Measurements from ENCODE around the gene ACACB. TPM values are rescaled to one million over a fixed set of nuclear protein-coding genes. Genes with fewer than 3 reads are reported as not detected.

ACACB gene
- total RNA-seq, 1 donor from 2014 or later: 22.7 TPM

DNA sequence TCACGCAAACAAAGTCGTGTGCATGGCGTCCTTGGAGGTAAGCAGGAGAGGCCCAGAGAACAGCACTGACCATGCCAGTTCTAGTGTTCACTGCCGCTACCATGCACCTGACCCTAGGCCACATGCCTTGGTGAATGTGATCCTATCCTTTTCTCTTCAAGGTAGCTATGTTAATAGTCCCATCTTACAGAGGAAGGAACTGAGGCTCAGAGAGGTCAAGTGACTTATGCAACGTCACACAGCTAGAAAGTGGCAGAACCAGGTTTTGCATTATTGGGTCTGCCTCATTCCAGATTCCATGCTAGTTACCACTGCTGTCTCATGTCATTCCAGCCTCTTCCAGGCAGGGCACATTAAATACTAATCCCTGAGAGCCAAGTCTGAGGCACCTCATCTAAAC, 107.5 kb downstream of the ACACB start:
- no peak for TF ChIP-seq CTCF (conservative IDR thresholded peaks at IDR 0.05)
- DNase-seq (ENCODE audit: extremely low spot score, unreplicated experiment): no peak
- Mint-ChIP-seq H3K4me3 (no peak overlapping the region), H3K9me3 (no peaks in the 10 kb centered on the region), H3K36me3 (peaks cover 4% of the 10 kb centered on the region), H3K4me1 (ENCODE audit: unreplicated experiment) (no peaks in the 10 kb centered on the region), H3K27me3 (no peaks in the 10 kb centered on the region), H3K27ac (no peak overlapping the region)

DNA sequence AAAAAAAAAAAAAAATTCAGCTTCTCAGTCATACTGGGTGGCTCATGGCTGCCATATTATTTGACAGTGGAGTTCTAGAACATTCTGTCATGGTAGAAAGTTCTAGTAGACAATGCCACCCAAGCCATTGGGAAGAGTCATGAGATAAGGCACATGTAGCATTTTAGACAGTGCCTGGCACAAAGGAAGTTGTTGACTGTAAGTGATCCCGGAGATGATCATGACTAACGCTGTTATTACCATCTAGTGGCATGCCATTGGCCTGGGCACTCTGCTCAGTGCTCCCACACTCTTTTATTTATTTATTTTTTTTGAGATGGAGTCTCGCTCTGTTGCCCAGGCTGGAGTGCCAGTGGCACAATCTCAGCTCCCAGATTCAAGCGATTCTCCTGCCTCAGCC, 112.3 kb downstream of the ACACB start:
- H3K27me3 Mint-ChIP-seq: no peaks in the 10 kb centered on the region
- H3K36me3 Mint-ChIP-seq: no peaks in the 10 kb centered on the region
- no peak overlapping the region for H3K27ac Mint-ChIP-seq
- H3K4me1 Mint-ChIP-seq (ENCODE audit: unreplicated experiment): no peaks in the 10 kb centered on the region
- TF ChIP-seq CTCF (conservative IDR thresholded peaks at IDR 0.05): no peak
- H3K9me3 Mint-ChIP-seq: no peaks in the 10 kb centered on the region
- DNase-seq (ENCODE audit: extremely low spot score, unreplicated experiment): no peak
- no peak overlapping the region for H3K4me3 Mint-ChIP-seq

- DNase-seq (ENCODE audit: extremely low spot score, unreplicated experiment): no peak
- Mint-ChIP-seq H3K27ac (no peak overlapping the region), H3K4me3 (no peak overlapping the region), H3K4me1 (ENCODE audit: unreplicated experiment) (no peaks in the 10 kb centered on the region), H3K27me3 (no peaks in the 10 kb centered on the region), H3K9me3 (no peaks in the 10 kb centered on the region), H3K36me3 (no peaks in the 10 kb centered on the region)
- TF ChIP-seq CTCF (conservative IDR thresholded peaks at IDR 0.05): no peak
Observed at GRCh38 chr12:109230193-109230592, 113.8 kb downstream of the ACACB start.

DNA sequence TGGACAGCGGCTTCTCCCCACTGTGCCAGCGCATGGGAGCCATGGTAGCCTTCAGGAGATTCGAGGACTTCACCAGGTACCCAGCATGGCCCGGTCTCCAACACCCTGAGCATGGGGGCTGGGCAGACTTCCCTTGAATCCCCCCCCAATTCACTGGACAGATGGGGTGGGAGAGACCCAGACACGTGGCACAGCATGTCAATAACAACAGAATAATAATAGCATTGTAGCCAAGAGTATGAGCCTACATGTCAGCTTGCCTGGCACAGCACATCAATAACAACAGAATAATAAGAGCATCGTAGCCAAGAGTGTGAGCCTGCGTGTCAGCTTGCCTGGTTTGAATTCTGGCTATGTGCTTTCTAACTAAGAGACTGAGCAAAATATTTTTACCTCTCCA, 116.3 kb downstream of the ACACB start:
- H3K4me3 Mint-ChIP-seq: no peak overlapping the region
- no peak overlapping the region for H3K27ac Mint-ChIP-seq
- DNase-seq (ENCODE audit: extremely low spot score, unreplicated experiment): no peak
- no peaks in the 10 kb centered on the region for H3K9me3 Mint-ChIP-seq
- TF ChIP-seq CTCF (conservative IDR thresholded peaks at IDR 0.05): no peak
- H3K4me1 Mint-ChIP-seq (ENCODE audit: unreplicated experiment): no peaks in the 10 kb centered on the region
- H3K27me3 Mint-ChIP-seq: no peaks in the 10 kb centered on the region
- H3K36me3 Mint-ChIP-seq: peaks cover 4% of the 10 kb centered on the region

DNA sequence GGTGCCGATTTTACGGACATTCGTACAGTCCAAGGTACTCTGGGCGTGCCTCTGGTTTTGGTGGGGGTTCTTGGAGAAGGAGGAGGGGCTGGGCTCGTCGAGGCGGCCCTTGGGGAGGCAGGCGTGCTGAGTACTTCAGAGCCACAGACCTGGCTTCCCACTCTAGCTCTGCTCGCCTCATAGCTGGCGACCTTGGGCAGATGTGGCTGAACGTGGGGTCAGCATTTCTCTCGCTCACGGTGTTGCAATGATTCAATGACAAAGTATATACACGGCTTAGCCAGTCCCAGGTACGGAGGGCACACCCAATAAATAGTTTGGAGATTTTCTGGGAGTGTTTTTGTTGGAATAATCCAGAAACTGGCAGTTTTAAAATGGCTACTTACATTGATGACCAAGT, 117.6 kb downstream of the ACACB start:
- no peak for TF ChIP-seq CTCF (conservative IDR thresholded peaks at IDR 0.05)
- Mint-ChIP-seq H3K36me3 (peaks cover 4% of the 10 kb centered on the region), H3K4me1 (ENCODE audit: unreplicated experiment) (no peaks in the 10 kb centered on the region), H3K9me3 (no peaks in the 10 kb centered on the region), H3K4me3 (no peak overlapping the region), H3K27ac (no peak overlapping the region), H3K27me3 (no peaks in the 10 kb centered on the region)
- DNase-seq (ENCODE audit: extremely low spot score, unreplicated experiment): no peak

DNA sequence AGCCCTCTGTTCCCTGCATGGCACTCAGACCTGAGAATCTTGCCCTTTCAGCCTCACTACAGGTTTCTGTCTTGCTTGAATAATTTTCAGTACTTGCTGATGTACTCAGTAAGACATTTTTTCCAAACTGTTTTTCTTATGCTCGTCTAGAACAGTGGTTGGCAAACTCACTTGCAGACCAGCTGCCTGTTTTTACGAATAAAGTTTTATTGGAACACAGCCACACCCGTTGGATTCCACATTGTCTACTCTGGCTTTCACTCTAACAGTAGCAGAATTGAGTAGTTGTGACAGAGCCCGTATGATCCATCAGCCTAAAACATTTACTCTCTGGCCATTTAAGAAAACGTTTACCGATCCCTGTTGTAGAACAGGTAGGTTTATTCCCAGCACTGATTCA, 119.9 kb downstream of the ACACB start:
- Mint-ChIP-seq H3K27ac (no peak overlapping the region), H3K4me1 (ENCODE audit: unreplicated experiment) (no peaks in the 10 kb centered on the region), H3K9me3 (no peaks in the 10 kb centered on the region), H3K27me3 (no peaks in the 10 kb centered on the region), H3K4me3 (no peak overlapping the region), H3K36me3 (peaks cover 8% of the 10 kb centered on the region)
- no peak for DNase-seq (ENCODE audit: extremely low spot score, unreplicated experiment)
- no peak for TF ChIP-seq CTCF (conservative IDR thresholded peaks at IDR 0.05)

Data from type B pancreatic cell (in vitro differentiated cells).